Muscle layer of duodenum (tissue), 2 donors: ENCODE measurements around the gene DEFB124.
"Not testable (repeated sequence)": the region's sequence is repeated elsewhere in the genome, so short reads cannot be mapped to it uniquely, and the experiment has no call there.

Source experiments
- H3K27ac ChIP-seq: one replicate; pipeline ENCODE4 v1.7.0; 2013; ENCODE audit warnings: mild to moderate bottlenecking, low read length
- H3K27me3 ChIP-seq: one replicate; pipeline ENCODE4 v1.7.0; 2013; ENCODE audit warnings: low read depth, mild to moderate bottlenecking, control low read depth, low read length
- H3K36me3 ChIP-seq, 2 donors: one replicate each; pipeline ENCODE4 v1.7.0; 2013; ENCODE audit warnings: low read length in 2 of 2, control low read depth in 1 of 2, mild to moderate bottlenecking in 1 of 2; ENCODE audit not compliant: insufficient read depth in 2 of 2, control insufficient read depth in 1 of 2
- H3K4me1 ChIP-seq, 2 donors: one replicate each; pipeline ENCODE4 v1.7.0; 2013; ENCODE audit warnings: low read length in 2 of 2, mild to moderate bottlenecking in 2 of 2, control low read depth in 1 of 2, moderate library complexity in 1 of 2; ENCODE audit not compliant: insufficient read depth in 2 of 2, control insufficient read depth in 1 of 2
- H3K4me3 ChIP-seq, 2 donors: one replicate each; pipeline ENCODE4 v1.7.0; 2013; ENCODE audit warnings: low read length in 2 of 2, low read depth in 1 of 2, mild to moderate bottlenecking in 1 of 2
- H3K9me3 ChIP-seq, 2 donors: one replicate each; pipeline ENCODE4 v1.7.0; 2013; ENCODE audit warnings: low read length in 2 of 2, control low read depth in 1 of 2, mild to moderate bottlenecking in 1 of 2; ENCODE audit not compliant: control insufficient read depth in 1 of 2
- donor health status: healthy.

Gene DEFB124

DNA sequence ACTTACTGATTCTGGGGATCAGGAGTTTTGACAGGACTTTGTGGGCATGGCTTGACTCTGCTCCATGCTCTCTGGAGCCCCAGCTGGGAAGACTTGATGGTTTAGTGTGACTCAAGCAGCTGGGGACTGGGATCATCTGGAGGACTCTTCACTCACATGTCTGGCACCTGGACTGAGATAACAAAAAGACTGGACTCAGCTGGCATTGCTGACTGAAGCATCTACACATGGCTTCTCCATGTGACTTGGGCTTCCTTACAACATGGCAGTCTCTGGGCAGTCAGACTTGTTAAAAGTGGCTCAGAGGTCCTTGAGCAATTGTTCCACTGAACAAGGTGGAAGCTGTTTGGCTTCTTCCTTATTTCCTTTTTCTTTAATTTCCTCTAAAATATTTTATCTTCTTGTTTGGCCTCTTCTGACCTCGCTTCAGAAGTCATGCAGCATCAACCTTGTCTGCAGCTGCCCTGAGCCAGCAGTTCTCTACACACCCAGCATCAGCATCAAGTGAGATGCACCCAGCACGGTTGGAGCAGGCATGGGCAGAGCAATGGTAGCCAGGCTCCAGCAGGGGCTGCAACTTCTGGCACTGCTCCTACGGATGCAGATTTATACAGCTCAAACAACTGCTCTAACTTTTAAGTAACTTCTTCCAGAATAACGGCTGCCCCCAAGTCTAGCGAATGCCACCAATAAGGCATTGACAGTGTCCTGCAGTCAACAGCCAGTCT, 33.8 kb upstream of the DEFB124 start:
- Histone ChIP-seq H3K9me3 (peaks cover 0 to 7% of the 10 kb centered on the region in 2 donors), H3K27me3 (no peaks in the 10 kb centered on the region), H3K36me3 (no peaks in the 10 kb centered on the region), H3K4me1 (peaks cover 0 to under 1% of the 10 kb centered on the region in 2 donors), H3K4me3 (no peak overlapping the region), H3K27ac (no peak overlapping the region)

GRCh38 chr20:31505903-31506302, 31.0 kb upstream of the DEFB124 start:
- no peaks in the 10 kb centered on the region for H3K27me3 ChIP-seq
- H3K4me1 ChIP-seq = no peaks in the 10 kb centered on the region
- peaks cover 0 to 7% of the 10 kb centered on the region in 2 donors for H3K9me3 ChIP-seq
- no peak overlapping the region for H3K4me3 ChIP-seq
- no peaks in the 10 kb centered on the region for H3K36me3 ChIP-seq
- no peak overlapping the region for H3K27ac ChIP-seq

- not testable (repeated sequence) for H3K36me3 ChIP-seq, H3K4me1 ChIP-seq, H3K4me3 ChIP-seq, H3K27ac ChIP-seq, H3K27me3 ChIP-seq, H3K9me3 ChIP-seq
Measured at GRCh38 chr20:31502884-31503673, 28.2 kb upstream of the DEFB124 start.

- H3K9me3 ChIP-seq = no peaks in the 10 kb centered on the region
- H3K4me3 ChIP-seq = no peak overlapping the region
- no peak overlapping the region for H3K27ac ChIP-seq
- no peaks in the 10 kb centered on the region for H3K36me3 ChIP-seq
- H3K4me1 ChIP-seq = peaks cover 0 to 17% of the 10 kb centered on the region in 2 donors
- no peaks in the 10 kb centered on the region for H3K27me3 ChIP-seq
Measured at GRCh38 chr20:31500527-31500926, 25.6 kb upstream of the DEFB124 start.

DNA sequence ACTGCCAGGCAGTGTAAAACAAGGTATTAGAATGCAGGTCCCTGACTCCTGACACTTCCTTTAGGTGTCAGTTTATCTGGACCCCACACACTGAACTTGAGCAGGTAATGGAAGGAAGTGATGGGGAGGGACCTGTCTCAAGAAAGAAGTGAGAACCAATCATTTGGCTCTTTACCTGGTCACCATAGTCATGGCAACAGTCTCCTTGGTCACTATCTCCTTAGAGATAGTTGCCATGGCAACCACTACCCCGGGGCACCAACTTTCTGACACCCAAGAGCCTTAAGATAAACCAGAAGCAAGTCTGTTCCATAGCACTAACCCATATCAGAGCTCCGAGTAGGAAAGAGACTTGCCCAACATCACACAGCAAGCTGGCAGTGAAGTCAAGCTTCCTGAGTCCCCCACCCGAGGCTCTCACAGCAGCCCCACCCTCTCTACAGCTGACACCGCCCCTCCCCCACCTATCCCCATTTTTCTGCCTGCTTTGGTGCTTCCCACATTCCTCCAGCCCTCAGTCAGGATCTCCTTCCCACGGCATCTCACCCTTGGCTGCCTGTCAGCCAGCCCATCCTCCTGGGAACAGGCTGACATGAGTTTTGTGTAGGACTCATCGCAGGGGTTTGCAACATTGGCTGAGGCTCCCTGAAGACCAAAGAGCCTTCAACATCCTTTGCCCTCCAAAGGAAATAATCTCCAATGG, 23.1 kb upstream of the DEFB124 start:
- no peak overlapping the region for H3K4me3 ChIP-seq
- H3K27ac ChIP-seq = no peak overlapping the region
- no peaks in the 10 kb centered on the region for H3K9me3 ChIP-seq
- H3K27me3 ChIP-seq = no peaks in the 10 kb centered on the region
- H3K4me1 ChIP-seq = peaks cover 0 to 17% of the 10 kb centered on the region in 2 donors
- no peaks in the 10 kb centered on the region for H3K36me3 ChIP-seq

DNA sequence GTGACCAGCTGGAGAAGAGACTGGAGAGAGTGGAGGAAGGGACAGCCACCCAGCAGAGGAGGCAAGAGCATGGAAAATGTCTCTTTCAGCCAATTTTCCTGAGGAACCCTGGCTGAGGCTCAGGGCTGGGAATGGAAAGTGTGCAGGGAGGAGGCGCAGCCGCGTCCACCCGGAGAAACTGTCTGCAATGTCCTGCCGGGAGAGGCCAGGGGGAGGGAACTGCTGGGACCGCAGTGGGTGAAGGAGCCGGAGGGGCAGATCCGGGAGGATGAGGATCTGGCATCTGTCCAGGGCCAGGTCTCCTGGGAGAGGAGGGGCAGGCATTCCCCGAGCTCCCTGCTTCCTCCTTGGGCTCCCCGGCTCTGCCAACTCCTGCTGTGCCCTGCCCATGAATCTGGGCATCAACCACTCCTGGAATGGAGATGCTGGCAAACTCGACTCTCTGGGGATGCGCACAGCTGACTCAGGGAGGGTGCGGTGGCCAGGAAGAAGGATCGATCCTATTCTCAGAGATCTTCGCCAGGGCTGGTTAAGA, 21.9 kb upstream of the DEFB124 start:
- Histone ChIP-seq H3K9me3 (no peaks in the 10 kb centered on the region), H3K27me3 (no peaks in the 10 kb centered on the region), H3K27ac (peak overlapping the region; percentile 28), H3K4me1 (peaks cover 0 to 17% of the 10 kb centered on the region in 2 donors), H3K36me3 (no peaks in the 10 kb centered on the region), H3K4me3 (peak overlapping the region in 1 of 2 donors; percentile 10)

DNA sequence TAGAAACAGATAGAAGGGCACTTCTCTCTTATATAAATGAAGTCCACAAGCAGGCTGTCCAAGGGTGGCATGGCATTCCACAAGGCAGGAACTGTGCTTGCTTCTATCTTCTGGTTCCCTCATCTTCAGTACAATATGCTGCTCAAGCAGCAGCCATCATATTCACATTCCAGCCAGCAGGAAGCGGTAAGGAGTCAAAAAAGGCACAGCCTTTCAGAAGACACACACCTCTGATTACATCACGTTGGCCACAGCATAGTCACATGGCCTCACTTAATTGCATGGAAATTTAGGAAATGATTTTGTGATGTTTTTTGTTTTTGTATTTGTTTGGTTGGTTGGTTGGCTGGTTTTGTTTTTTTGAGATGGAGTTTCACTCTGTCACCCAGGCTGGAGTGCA, 19.2 kb upstream of the DEFB124 start:
- peaks cover 0 to 17% of the 10 kb centered on the region in 2 donors for H3K4me1 ChIP-seq
- no peak overlapping the region for H3K27ac ChIP-seq
- H3K4me3 ChIP-seq = no peak overlapping the region
- no peaks in the 10 kb centered on the region for H3K27me3 ChIP-seq
- no peaks in the 10 kb centered on the region for H3K36me3 ChIP-seq
- H3K9me3 ChIP-seq = no peaks in the 10 kb centered on the region

DNA sequence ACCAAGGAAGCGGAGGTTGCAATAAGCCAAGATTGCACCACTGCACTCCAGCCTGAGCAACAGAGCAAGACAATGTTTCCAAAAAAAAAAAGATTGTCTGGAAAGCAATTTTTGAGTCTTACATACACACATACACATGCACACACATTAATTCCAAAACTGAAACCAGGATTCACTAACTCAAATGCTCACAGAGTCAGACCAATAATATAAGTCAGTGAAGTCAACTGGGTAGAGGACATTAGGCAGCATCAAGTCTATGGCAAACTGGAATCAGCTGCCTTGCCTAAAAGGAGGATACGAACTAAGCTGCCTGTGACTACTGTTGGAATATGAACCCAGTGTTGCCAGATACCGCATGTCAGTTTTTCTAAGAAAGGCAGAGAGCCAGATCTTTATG, 15.8 kb upstream of the DEFB124 start:
- Histone ChIP-seq H3K9me3 (no peaks in the 10 kb centered on the region), H3K27ac (no peak overlapping the region), H3K4me1 (peaks cover 4 to 8% of the 10 kb centered on the region in 2 donors), H3K36me3 (no peaks in the 10 kb centered on the region), H3K4me3 (no peak overlapping the region), H3K27me3 (no peaks in the 10 kb centered on the region)

- Histone ChIP-seq H3K4me3 (no peak overlapping the region), H3K27me3 (no peaks in the 10 kb centered on the region), H3K9me3 (no peaks in the 10 kb centered on the region), H3K4me1 (peaks cover 4 to 12% of the 10 kb centered on the region in 2 donors), H3K36me3 (no peaks in the 10 kb centered on the region), H3K27ac (no peak overlapping the region)
Measured at GRCh38 chr20:31489152-31489551, 14.2 kb upstream of the DEFB124 start.

- no peaks in the 10 kb centered on the region for H3K9me3 ChIP-seq
- H3K4me1 ChIP-seq = peaks cover 4 to 13% of the 10 kb centered on the region in 2 donors
- no peaks in the 10 kb centered on the region for H3K27me3 ChIP-seq
- no peak overlapping the region for H3K4me3 ChIP-seq
- H3K36me3 ChIP-seq = no peaks in the 10 kb centered on the region
- no peak overlapping the region for H3K27ac ChIP-seq
Measured at GRCh38 chr20:31488115-31488514, 13.2 kb upstream of the DEFB124 start.
